ENCODE measurements around the gene COX20. TPM values are rescaled to one million over a fixed set of nuclear protein-coding genes. Genes with fewer than 3 reads are reported as not detected.

The COX20 gene
- total RNA-seq, 1 experiment from 2014 or later: 33.1 TPM

DNA sequence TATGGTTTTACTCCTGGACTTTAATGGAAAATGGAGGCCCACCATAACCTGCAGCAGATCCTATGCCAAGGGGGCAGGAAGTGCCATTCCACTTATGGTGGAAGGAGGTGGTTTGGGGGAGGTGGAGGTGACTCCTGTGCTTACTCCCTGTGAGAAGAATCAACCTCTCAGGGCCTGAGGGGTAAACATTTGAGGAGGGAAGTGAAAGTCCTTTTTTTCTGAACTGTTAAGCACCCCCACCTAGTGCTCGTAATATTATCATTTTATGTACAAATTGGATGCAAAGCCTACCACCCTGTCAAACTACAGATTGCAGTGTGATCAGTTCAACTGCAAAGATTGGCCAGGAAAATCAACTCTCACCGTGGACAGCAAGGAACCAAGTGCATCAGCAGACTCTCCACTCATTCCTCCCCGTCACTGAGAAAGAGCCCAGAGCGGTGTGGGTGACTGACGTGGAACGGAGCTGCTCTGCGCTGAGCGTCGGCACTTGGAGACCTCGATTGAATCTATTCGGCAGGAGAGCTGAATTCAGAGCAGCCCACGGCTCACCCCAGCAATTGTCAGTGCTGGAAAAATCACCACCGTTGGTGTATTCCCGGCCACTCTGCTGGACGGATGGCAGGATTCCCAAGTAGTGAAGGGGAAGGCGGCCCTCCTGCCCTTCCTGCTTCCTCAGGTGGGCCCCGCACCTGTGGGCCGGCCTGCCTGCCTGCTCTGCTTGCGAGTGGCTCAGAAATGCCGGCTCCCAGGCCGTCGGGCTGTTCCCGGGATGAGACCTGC lies 46.8 kb upstream of the COX20 start:
- TF ChIP-seq JUN (CRISPR knock-in tag; IDR thresholded peaks at IDR 0.05): no peak
- TF ChIP-seq GRHL2 (CRISPR knock-in tag; IDR thresholded peaks at IDR 0.05; ENCODE audit: insufficient replicate concordance, severe bottlenecking): no peak
- TF ChIP-seq, protein P1, sequence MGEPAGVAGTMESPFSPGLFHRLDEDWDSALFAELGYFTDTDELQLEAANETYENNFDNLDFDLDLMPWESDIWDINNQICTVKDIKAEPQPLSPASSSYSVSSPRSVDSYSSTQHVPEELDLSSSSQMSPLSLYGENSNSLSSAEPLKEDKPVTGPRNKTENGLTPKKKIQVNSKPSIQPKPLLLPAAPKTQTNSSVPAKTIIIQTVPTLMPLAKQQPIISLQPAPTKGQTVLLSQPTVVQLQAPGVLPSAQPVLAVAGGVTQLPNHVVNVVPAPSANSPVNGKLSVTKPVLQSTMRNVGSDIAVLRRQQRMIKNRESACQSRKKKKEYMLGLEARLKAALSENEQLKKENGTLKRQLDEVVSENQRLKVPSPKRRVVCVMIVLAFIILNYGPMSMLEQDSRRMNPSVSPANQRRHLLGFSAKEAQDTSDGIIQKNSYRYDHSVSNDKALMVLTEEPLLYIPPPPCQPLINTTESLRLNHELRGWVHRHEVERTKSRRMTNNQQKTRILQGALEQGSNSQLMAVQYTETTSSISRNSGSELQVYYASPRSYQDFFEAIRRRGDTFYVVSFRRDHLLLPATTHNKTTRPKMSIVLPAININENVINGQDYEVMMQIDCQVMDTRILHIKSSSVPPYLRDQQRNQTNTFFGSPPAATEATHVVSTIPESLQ (CRISPR knock-in tag; IDR thresholded peaks at IDR 0.05): no peak
- TF ChIP-seq, protein P2, sequence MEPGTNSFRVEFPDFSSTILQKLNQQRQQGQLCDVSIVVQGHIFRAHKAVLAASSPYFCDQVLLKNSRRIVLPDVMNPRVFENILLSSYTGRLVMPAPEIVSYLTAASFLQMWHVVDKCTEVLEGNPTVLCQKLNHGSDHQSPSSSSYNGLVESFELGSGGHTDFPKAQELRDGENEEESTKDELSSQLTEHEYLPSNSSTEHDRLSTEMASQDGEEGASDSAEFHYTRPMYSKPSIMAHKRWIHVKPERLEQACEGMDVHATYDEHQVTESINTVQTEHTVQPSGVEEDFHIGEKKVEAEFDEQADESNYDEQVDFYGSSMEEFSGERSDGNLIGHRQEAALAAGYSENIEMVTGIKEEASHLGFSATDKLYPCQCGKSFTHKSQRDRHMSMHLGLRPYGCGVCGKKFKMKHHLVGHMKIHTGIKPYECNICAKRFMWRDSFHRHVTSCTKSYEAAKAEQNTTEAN (CRISPR knock-in tag; IDR thresholded peaks at IDR 0.05): no peak
- TF ChIP-seq, protein P3, sequence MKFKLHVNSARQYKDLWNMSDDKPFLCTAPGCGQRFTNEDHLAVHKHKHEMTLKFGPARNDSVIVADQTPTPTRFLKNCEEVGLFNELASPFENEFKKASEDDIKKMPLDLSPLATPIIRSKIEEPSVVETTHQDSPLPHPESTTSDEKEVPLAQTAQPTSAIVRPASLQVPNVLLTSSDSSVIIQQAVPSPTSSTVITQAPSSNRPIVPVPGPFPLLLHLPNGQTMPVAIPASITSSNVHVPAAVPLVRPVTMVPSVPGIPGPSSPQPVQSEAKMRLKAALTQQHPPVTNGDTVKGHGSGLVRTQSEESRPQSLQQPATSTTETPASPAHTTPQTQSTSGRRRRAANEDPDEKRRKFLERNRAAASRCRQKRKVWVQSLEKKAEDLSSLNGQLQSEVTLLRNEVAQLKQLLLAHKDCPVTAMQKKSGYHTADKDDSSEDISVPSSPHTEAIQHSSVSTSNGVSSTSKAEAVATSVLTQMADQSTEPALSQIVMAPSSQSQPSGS (CRISPR knock-in tag; IDR thresholded peaks at IDR 0.05; ENCODE audit: borderline replicate concordance, low read depth): no peak
- TF ChIP-seq, protein P4, sequence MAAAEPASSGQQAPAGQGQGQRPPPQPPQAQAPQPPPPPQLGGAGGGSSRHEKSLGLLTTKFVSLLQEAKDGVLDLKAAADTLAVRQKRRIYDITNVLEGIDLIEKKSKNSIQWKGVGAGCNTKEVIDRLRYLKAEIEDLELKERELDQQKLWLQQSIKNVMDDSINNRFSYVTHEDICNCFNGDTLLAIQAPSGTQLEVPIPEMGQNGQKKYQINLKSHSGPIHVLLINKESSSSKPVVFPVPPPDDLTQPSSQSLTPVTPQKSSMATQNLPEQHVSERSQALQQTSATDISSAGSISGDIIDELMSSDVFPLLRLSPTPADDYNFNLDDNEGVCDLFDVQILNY (CRISPR knock-in tag; IDR thresholded peaks at IDR 0.05): no peak
- TF ChIP-seq, protein P5, sequence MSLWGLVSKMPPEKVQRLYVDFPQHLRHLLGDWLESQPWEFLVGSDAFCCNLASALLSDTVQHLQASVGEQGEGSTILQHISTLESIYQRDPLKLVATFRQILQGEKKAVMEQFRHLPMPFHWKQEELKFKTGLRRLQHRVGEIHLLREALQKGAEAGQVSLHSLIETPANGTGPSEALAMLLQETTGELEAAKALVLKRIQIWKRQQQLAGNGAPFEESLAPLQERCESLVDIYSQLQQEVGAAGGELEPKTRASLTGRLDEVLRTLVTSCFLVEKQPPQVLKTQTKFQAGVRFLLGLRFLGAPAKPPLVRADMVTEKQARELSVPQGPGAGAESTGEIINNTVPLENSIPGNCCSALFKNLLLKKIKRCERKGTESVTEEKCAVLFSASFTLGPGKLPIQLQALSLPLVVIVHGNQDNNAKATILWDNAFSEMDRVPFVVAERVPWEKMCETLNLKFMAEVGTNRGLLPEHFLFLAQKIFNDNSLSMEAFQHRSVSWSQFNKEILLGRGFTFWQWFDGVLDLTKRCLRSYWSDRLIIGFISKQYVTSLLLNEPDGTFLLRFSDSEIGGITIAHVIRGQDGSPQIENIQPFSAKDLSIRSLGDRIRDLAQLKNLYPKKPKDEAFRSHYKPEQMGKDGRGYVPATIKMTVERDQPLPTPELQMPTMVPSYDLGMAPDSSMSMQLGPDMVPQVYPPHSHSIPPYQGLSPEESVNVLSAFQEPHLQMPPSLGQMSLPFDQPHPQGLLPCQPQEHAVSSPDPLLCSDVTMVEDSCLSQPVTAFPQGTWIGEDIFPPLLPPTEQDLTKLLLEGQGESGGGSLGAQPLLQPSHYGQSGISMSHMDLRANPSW (CRISPR knock-in tag; conservative IDR thresholded peaks at IDR 0.05; ENCODE audit: low read depth): no peak
- TF ChIP-seq, protein P6, sequence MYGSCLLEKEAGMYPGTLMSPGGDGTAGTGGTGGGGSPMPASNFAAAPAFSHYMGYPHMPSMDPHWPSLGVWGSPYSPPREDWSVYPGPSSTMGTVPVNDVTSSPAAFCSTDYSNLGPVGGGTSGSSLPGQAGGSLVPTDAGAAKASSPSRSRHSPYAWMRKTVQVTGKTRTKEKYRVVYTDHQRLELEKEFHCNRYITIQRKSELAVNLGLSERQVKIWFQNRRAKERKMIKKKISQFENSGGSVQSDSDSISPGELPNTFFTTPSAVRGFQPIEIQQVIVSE (CRISPR knock-in tag; IDR thresholded peaks at IDR 0.05; ENCODE audit: borderline replicate concordance): no peak
- TF ChIP-seq, protein P7, sequence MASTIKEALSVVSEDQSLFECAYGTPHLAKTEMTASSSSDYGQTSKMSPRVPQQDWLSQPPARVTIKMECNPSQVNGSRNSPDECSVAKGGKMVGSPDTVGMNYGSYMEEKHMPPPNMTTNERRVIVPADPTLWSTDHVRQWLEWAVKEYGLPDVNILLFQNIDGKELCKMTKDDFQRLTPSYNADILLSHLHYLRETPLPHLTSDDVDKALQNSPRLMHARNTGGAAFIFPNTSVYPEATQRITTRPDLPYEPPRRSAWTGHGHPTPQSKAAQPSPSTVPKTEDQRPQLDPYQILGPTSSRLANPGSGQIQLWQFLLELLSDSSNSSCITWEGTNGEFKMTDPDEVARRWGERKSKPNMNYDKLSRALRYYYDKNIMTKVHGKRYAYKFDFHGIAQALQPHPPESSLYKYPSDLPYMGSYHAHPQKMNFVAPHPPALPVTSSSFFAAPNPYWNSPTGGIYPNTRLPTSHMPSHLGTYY (CRISPR knock-in tag; IDR thresholded peaks at IDR 0.05): no peak
- TF ChIP-seq, protein P8, sequence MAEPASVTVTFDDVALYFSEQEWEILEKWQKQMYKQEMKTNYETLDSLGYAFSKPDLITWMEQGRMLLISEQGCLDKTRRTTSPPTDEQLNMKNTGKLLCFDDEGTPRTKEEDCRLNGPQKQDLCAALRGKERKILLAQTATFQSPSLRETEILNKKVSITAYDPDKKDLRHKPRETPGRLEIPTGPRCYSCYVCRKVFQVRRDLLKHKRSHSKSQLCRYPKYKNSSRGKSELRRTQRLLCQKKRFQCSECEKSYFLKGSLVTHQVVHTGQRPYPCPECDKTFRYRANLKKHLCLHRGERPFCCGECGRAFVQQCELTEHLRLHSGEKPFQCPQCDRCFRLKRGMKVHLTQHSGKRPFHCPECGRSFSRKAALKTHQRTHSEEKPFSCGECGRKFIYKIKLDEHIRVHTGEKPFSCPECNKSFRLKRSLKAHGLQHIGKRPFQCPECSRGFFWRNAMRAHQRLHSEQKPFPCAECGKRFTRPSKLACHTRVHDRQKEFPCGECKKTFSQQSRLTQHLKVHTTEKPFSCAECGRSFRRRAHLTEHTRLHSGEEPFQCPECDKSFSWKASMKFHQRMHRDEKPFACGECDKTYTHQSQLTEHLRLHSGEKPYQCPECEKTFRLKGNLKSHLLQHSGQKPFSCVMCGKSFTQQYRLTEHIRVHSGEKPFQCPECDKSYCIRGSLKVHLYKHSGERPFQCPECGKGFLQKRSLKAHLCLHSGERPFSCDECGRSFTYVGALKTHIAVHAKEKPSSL (CRISPR knock-in tag; conservative IDR thresholded peaks at IDR 0.05): no peak
- TF ChIP-seq MXD4 (CRISPR knock-in tag; IDR thresholded peaks at IDR 0.05; ENCODE audit: borderline replicate concordance): no peak
- TF ChIP-seq, protein P9, sequence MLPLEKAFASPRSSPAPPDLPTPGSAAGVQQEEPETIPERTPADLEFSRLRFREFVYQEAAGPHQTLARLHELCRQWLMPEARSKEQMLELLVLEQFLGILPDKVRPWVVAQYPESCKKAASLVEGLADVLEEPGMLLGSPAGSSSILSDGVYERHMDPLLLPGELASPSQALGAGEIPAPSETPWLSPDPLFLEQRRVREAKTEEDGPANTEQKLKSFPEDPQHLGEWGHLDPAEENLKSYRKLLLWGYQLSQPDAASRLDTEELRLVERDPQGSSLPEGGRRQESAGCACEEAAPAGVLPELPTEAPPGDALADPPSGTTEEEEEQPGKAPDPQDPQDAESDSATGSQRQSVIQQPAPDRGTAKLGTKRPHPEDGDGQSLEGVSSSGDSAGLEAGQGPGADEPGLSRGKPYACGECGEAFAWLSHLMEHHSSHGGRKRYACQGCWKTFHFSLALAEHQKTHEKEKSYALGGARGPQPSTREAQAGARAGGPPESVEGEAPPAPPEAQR (CRISPR knock-in tag; IDR thresholded peaks at IDR 0.05): no peak
- TF ChIP-seq FOXP1 (CRISPR knock-in tag; IDR thresholded peaks at IDR 0.05; ENCODE audit: borderline replicate concordance): no peak
- no peak for TF ChIP-seq OVOL2 (CRISPR knock-in tag; IDR thresholded peaks at IDR 0.05; ENCODE audit: borderline replicate concordance)
- no peak for TF ChIP-seq TEAD1 (CRISPR knock-in tag; IDR thresholded peaks at IDR 0.05)
- Mint-ChIP-seq H3K36me3 (no peaks in the 10 kb centered on the region), H3K9me3 (no peaks in the 10 kb centered on the region; the same call in 1 of the 2 replicates), H3K27me3 (ENCODE audit: low read depth) (no peaks in the 10 kb centered on the region), H3K4me3 (no peak overlapping the region), H3K4me1 (peaks cover 24% of the 10 kb centered on the region), H3K27ac (no peak overlapping the region)
- ChIA-PET CTCF (interaction anchor here (1.0 kb wide), 1 partner anchor 13 kb away, joined by 3 read pairs; no protein-coding TSS in a partner anchor), POLR2A (interaction anchor here (0.9 to 1.0 kb wide), 2 partner anchors 21 to 136 kb away, joined by 3 to 4 read pairs; no protein-coding TSS in a partner anchor)
- DNase-seq (ENCODE audit: low spot score) (no peak), ATAC-seq (peak; percentile 61)
